HEK293 (cell line): ENCODE measurements around the gene SWI5.

ENCODE experiments used
- CTCF ChIA-PET: fragments of 350-600 bp; formaldehyde crosslinking; extraction: SDS; loops from one replicate; lab custom pipeline; 2021; ENCODE audit warnings: antibody characterized with exemption; lab: Yijun Ruan, JAX
- POLR2A ChIA-PET: fragments of 300-600 bp; formaldehyde crosslinking; extraction: SDS; loops from one replicate; lab custom pipeline; 2020; ENCODE audit warnings: antibody characterized with exemption, inconsistent platforms; lab: Yijun Ruan, JAX
- H3K27ac ChIP-seq: fragments of 200-500 bp; sonication (Bioruptor generic); 2 replicates; pipeline ENCODE4 v1.5.1; 2014; ENCODE audit warnings: low read depth, low read length, control low read depth, inconsistent platforms; ENCODE audit errors: extremely low read depth
- H3K36me3 ChIP-seq, 2 experiments: fragments of 200-500 bp in 1 of 2; sonication (Bioruptor generic) in 1 of 2; 1 replicate in 1 of 2; 2 replicates in 1 of 2; pipeline ENCODE4 v1.5.1; 2014 to 2017; ENCODE audit warnings: inconsistent platforms in 2 of 2, low read length in 2 of 2; ENCODE audit not compliant: control insufficient read depth in 2 of 2, insufficient read depth in 1 of 2
- H3K4me1 ChIP-seq: fragments of 200-500 bp; sonication (Bioruptor generic); 2 replicates; pipeline ENCODE4 v1.5.1; 2014; ENCODE audit warnings: mild to moderate bottlenecking, low read length, inconsistent platforms; ENCODE audit not compliant: control insufficient read depth, insufficient read depth
- H3K4me3 ChIP-seq: 2 replicates; pipeline ENCODE4 v1.5.1; 2011; ENCODE audit warnings: low read depth, mild to moderate bottlenecking, control low read depth, low read length, moderate library complexity
- H3K9me3 ChIP-seq: fragments of 200-500 bp; sonication (Bioruptor generic); 2 replicates; pipeline ENCODE4 v1.5.1; 2014; ENCODE audit warnings: low read depth, low read length, inconsistent platforms; ENCODE audit not compliant: control insufficient read depth, insufficient read depth
- KLF1 ChIP-seq: fragments of 450-650 bp; formaldehyde crosslinking; IDR thresholded peaks from 2 replicates; pipeline ENCODE4 v1.5.1; 2016; ENCODE audit warnings: missing biosample characterization, missing genetic modification characterization
- KLF8 ChIP-seq: fragments of 450-650 bp; formaldehyde crosslinking; IDR thresholded peaks from 2 replicates; pipeline ENCODE4 v1.5.1; 2016; ENCODE audit warnings: missing biosample characterization, missing genetic modification characterization
- MEIS1 ChIP-seq: sonication (generic); formaldehyde crosslinking; IDR thresholded peaks from 2 replicates; pipeline ENCODE4 v1.8.1; 2022; ENCODE audit warnings: missing genetic modification reagents, mild to moderate bottlenecking, borderline replicate concordance
- MZF1 ChIP-seq: fragments of 450-650 bp; formaldehyde crosslinking; IDR thresholded peaks from 2 replicates; pipeline ENCODE4 v1.5.1; 2017; ENCODE audit warnings: missing biosample characterization, missing genetic modification characterization, borderline replicate concordance
- RBAK ChIP-seq: fragments of 450-650 bp; formaldehyde crosslinking; IDR thresholded peaks from 2 replicates; pipeline ENCODE4 v1.5.1; 2016; ENCODE audit warnings: missing biosample characterization, missing genetic modification characterization
- ZBTB7A ChIP-seq: fragments of 450-650 bp; formaldehyde crosslinking; IDR thresholded peaks from 2 replicates; pipeline ENCODE4 v1.5.1; 2016; ENCODE audit warnings: low read depth, missing biosample characterization, missing genetic modification characterization
- ZFHX2 ChIP-seq: fragments of 450-650 bp; formaldehyde crosslinking; conservative IDR thresholded peaks from 2 replicates; pipeline ENCODE4 v1.5.1; 2016; ENCODE audit warnings: missing biosample characterization, missing genetic modification characterization
- ZNF133 ChIP-seq: fragments of 450-650 bp; formaldehyde crosslinking; IDR thresholded peaks from 2 replicates; pipeline ENCODE4 v1.5.1; 2016; ENCODE audit warnings: missing biosample characterization, missing genetic modification characterization
- ZNF155 ChIP-seq: fragments of 450-650 bp; formaldehyde crosslinking; IDR thresholded peaks from 2 replicates; pipeline ENCODE4 v1.5.1; 2016; ENCODE audit warnings: missing biosample characterization, missing genetic modification characterization
- ZNF19 ChIP-seq: fragments of 450-650 bp; formaldehyde crosslinking; IDR thresholded peaks from 2 replicates; pipeline ENCODE4; 2016; ENCODE audit warnings: missing biosample characterization, missing genetic modification characterization, low read depth
- ZNF211 ChIP-seq: fragments of 450-650 bp; formaldehyde crosslinking; IDR thresholded peaks from 2 replicates; pipeline ENCODE4 v1.5.1; 2016; ENCODE audit warnings: low read depth, missing biosample characterization, missing genetic modification characterization
- ZNF830 ChIP-seq: fragments of 450-650 bp; IDR thresholded peaks from 2 replicates; pipeline ENCODE4 v1.5.0; 2018; ENCODE audit warnings: missing biosample characterization, missing genetic modification characterization, low read depth, mild to moderate bottlenecking, moderate library complexity
- TF ChIP-seq, protein P1 (sequence below): fragments of 450-650 bp; formaldehyde crosslinking; IDR thresholded peaks from 2 replicates; pipeline ENCODE4 v1.5.1; 2016; ENCODE audit warnings: missing biosample characterization, missing genetic modification characterization

SWI5 gene

DNA sequence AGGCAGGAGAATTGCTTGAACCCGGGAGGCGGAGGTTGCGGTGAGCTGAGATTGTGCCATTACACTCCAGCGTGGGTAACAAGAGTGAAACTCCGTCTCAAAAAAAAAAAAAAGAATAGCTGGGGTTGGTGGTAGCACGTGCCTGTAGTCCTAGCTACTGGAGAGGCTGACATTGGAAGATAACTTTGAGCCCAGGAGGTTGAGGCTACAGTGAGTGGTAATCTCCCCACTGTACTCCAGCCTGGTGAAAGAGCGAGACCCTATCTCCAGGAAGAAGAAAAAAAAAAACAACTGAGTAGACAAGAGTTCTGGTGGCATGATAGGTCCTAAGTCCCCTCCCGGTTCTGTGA lies 26.5 kb upstream of the SWI5 start:
- CTCF ChIA-PET: interaction anchor here (0.7 kb wide), 1 partner anchor 213 kb away, joined by 3 read pairs; no protein-coding TSS in a partner anchor
- Histone ChIP-seq H3K36me3 (peaks cover 0 to 24% of the 10 kb centered on the region in 2 experiments; a peak in 1 of 3 replicates), H3K4me1 (no peaks in the 10 kb centered on the region), H3K27ac (no peak overlapping the region), H3K4me3 (no peak overlapping the region), H3K9me3 (no peaks in the 10 kb centered on the region)
- no peak for TF ChIP-seq MEIS1
- no peak for TF ChIP-seq ZNF830 (tag by site-specific recombination)
- POLR2A ChIA-PET: interaction anchor here (0.6 to 2.1 kb wide), 5 partner anchors 10 to 303 kb away, joined by 3 to 19 read pairs (median 8); partner anchors contain the start of genes GOLGA2, SPTAN1 and SWI5

DNA sequence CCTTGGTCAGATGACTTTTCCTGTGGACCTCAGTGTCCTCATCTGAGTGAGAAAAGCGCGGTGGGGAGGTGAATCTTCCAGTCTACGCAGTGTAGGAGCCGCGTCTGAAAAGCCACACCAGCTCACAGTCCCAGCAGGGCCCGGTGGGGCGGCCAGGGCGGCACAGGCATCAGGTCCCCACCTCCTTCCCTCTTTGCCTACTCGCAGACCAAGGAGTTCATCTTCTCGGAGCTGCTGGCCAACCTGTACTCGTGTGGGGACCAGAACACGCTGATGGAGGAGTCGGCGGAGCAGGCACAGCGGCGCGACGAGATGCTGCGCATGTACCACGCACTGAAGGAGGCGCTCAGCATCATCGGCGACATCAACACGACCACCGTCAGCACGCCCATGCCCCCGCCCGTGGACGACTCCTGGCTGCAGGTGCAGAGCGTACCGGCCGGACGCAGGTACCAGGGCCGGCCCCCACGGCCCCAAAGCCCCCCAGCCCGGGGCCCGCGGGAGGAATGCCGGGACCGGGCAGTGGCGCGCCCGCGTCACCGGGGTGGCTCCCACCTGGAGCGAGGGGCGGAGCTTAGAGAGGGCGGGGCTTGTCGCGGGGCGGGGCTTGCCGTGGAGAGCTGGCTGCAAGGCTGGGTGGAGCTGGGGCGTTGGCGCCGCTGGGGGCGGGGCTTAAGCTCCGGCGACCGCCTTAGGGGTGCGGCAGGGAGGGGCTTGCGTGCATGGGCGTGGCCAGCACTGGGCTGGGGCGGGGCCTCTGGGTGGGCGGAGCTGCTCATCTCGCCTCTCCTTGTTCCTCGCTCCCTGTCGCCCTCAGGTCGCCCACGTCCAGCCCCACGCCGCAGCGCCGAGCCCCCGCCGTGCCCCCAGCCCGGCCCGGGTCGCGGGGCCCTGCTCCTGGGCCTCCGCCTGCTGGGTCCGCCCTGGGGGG lies 25.9 kb upstream of the SWI5 start:
- Histone ChIP-seq H3K4me1 (no peaks in the 10 kb centered on the region), H3K27ac (no peak overlapping the region), H3K36me3 (peaks cover 0 to 24% of the 10 kb centered on the region in 2 experiments; a peak in 1 of 3 replicates), H3K4me3 (peak overlapping the region; percentile 25), H3K9me3 (no peaks in the 10 kb centered on the region)
- POLR2A ChIA-PET: interaction anchor here (0.5 to 2.1 kb wide), 18 partner anchors 9 to 302 kb away, joined by 3 to 19 read pairs (median 3); partner anchors contain the start of genes GOLGA2, SLC27A4, SPTAN1 and SWI5
- CTCF ChIA-PET: interaction anchor here (1.1 kb wide), 1 partner anchor 12 kb away, joined by 3 read pairs; no protein-coding TSS in a partner anchor
- no peak for TF ChIP-seq MZF1
- TF ChIP-seq KLF1 (tag by site-specific recombination): peak; percentile 92
- no peak for TF ChIP-seq ZNF211 (tag by site-specific recombination)
- TF ChIP-seq KLF8 (tag by site-specific recombination): peak; percentile 96

DNA sequence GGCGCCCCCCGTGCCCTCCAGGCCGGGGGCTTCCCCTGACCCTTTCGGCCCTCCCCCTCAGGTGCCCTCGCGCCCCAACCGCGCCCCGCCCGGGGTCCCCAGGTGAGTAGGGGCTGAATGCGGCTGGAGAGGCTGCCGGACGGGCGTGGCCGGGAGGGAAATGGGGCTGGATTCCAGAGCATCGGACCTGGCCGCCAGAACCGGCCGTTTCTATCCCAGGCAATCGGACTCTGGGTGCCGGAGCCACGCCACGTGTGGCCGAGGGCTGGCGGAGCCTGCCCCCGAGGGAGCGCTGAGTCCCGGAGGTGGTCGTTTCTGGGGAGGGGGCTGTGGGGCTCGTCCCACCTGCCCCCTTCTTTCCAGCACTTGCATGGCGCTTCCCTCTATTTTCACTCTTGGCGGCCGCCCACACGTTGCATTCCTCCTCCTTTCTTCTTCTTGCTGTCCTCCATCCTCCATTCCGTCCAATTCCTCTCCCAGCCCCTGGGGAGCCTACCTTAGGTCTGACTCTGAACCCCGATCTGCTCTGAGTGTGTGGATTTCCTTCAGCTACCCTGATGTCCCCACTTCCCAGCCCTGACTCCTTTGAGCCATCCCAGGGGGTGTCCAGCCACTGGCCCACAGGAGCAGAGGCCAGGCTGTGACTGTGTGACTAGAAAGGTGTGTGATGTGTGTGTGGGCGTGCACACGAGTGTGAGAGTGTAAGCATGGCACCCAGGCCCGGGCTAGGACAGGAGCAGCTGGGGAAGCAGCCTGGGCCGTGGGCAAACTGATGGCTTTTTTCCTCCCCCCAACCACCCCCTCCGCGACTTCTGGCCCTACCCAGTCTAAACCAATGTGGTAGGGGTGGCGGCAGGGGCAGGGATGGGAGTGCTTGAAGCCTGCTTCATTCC lies 25.0 kb upstream of the SWI5 start:
- no peak overlapping the region for H3K27ac ChIP-seq
- ChIA-PET POLR2A (interaction anchor here (0.5 to 2.1 kb wide), 15 partner anchors 9 to 89 kb away, joined by 3 to 19 read pairs (median 3); partner anchors contain the start of genes GOLGA2, SLC27A4 and SWI5), CTCF (interaction anchor here (1.1 kb wide), 1 partner anchor 13 kb away, joined by 3 read pairs; no protein-coding TSS in a partner anchor)
- no peaks in the 10 kb centered on the region for H3K4me1 ChIP-seq
- peak overlapping the region; percentile 25 for H3K4me3 ChIP-seq
- H3K9me3 ChIP-seq: no peaks in the 10 kb centered on the region
- peaks cover 0 to 27% of the 10 kb centered on the region in 2 experiments; a peak in 1 of 3 replicates for H3K36me3 ChIP-seq
- TF ChIP-seq, protein P1, sequence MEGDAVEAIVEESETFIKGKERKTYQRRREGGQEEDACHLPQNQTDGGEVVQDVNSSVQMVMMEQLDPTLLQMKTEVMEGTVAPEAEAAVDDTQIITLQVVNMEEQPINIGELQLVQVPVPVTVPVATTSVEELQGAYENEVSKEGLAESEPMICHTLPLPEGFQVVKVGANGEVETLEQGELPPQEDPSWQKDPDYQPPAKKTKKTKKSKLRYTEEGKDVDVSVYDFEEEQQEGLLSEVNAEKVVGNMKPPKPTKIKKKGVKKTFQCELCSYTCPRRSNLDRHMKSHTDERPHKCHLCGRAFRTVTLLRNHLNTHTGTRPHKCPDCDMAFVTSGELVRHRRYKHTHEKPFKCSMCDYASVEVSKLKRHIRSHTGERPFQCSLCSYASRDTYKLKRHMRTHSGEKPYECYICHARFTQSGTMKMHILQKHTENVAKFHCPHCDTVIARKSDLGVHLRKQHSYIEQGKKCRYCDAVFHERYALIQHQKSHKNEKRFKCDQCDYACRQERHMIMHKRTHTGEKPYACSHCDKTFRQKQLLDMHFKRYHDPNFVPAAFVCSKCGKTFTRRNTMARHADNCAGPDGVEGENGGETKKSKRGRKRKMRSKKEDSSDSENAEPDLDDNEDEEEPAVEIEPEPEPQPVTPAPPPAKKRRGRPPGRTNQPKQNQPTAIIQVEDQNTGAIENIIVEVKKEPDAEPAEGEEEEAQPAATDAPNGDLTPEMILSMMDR (tag by site-specific recombination): no peak
- TF ChIP-seq ZFHX2 (tag by site-specific recombination) (0 out of 2 replicates have a peak, but pooled peaks have one; percentile 11), ZNF155 (tag by site-specific recombination) (no peak), ZNF19 (tag by site-specific recombination) (no peak), ZBTB7A (tag by site-specific recombination) (no peak), ZNF133 (no peak), RBAK (tag by site-specific recombination) (no peak)
